ENCODE results near the gene SLC6A5.
A peak's percentile ranks its signal among the peaks of the same experiment; 100 is the strongest.

Gene SLC6A5

GRCh38 chr11:20621679-20622078 lies 22.3 kb downstream of the SLC6A5 start:
- DNase-seq (ENCODE audit: low spot score): no peak

DNA sequence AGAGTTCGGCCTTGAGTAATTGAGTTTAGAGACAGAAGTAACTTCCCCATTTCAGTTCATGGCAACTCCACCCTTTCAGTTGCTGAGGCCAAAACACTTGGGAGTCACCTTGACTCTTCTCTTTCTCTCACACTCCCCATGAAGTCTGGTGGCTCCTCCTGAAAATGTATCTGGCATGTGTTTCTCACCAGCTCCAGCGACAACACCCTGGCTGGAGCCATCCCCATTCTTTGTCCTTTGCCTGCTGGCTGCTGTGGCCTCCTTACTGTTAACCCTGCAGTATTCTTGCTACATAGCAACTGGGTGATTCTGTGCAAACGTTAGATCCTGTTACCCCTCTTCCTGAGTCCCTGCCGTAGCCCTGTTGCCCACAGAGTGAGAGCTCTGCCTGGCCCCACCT lies 23.8 kb downstream of the SLC6A5 start:
- no peak for DNase-seq (ENCODE audit: low spot score)

DNA sequence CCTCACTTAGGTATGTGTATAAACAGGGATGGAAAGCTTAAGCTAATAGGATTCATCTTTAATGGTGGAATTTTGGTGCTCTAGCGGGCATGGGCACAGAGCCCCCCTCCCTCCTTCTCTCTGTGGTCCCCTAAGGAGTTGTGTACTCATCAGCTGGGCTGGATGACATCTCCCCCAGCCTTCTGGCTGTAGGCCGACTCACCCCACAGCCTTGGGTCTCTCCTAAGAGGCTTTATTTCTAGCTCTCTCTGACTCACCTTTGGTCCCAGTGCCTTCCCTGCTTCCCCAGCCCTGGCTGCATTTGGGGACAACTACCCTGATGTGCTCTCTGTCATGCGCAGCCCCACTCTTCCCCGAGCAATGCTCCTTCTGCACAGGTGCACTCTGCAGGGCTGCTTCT lies 26.9 kb downstream of the SLC6A5 start:
- DNase-seq (ENCODE audit: low spot score): no peak

- no peak for DNase-seq (ENCODE audit: low spot score)
Observed at GRCh38 chr11:20627026-20627425, 27.6 kb downstream of the SLC6A5 start.

DNA sequence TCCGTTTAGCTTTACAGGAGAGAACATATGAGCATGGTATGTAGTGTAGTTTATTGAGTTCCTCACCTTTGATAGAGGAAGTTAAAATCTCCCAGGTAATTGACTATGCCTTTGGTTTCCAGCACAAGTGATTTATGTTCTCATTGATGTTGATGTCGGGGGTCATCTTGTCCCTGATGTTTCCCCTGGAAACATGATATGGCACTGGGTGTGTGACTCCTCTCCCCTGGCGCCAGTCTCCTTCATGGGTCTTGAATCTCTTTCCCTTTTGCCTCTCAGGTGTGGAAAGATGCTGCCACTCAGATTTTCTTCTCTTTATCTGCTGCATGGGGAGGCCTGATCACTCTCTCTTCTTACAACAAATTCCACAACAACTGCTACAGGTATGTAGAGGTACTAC lies 28.3 kb downstream of the SLC6A5 start:
- DNase-seq (ENCODE audit: low spot score): no peak

GRCh38 chr11:20631519-20632168 lies 32.2 kb downstream of the SLC6A5 start:
- no peak for DNase-seq (ENCODE audit: low spot score)

DNA sequence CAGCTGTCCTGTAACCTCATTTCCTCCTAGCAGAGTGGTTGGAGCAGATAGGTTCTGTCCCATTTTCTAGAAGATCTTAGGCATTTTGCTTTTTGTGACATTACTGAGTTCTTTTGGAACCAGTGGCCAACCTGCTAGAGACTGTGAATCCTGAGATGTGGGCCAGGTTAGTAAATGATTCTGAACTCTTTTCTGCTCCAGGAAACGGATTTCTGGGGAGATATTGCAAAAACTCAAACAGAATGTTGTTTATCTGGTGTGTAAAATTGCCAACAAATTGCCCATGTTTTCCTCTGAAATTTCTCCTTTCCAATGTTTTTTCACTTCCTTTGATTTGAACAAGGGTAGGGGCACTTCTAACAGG lies 32.7 kb downstream of the SLC6A5 start:
- DNase-seq (ENCODE audit: low spot score): no peak

DNA sequence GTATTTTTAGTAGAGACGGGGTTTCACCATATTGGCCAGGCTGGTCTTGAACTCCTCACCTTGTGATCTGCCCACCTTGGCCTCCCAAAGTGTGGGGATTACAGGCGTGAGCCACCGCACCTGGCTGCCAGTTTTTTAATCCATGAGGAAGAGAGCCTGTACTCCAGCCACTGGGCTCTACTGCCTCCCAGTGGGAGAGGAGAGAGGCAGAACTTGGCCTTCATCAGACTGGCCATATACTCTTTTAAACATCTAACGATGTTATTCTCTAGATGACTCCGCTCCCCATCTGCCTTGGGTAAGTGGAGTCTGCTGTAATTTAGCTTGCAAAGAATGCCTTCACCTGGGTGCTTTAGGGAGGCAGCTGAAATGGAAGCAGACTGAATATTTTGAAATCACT lies 34.6 kb downstream of the SLC6A5 start:
- DNase-seq (ENCODE audit: low spot score): no peak

DNA sequence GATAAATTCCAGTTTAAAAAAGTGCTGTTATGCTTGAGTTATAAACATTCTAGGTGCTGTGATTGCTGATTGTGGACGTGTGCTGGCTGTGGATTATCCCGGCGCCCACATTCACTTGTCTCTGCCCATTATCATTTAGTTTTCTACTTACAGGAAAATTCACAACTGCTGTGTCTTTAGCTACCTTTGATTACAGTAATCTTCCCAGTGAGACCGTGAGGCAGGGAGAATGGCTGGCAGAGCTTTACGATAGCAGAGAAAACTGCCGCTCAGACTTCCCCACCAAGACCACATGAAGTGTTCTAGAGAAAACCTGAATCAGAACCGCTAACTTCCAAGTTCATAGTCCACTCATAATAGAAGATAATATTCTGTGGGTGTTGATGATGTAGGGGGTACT lies 35.4 kb downstream of the SLC6A5 start:
- DNase-seq (ENCODE audit: low spot score): no peak

GRCh38 chr11:20638074-20638473 lies 38.7 kb downstream of the SLC6A5 start:
- DNase-seq (ENCODE audit: low spot score): no peak

- DNase-seq (ENCODE audit: low spot score): no peak
Observed at GRCh38 chr11:20639688-20640087, 40.3 kb downstream of the SLC6A5 start.

DNA sequence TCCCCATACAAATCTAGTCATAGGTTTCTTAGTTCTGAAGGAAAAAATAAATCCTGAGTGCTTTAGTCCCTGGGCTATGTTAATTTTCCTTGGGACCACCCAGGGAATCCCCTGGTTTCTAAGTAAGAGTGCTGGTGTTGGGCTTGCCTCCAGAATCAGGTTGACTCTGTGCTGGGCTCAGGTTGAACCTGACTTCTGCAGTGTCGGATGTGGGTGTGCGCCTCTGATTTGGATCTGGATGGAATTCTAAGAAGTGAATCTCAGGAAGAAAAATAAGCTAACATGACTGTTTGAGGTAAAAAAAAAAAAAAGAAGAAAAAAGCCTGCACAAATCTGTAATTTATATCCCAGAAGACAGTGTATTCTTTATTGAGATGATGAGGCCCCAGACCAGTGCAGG lies 41.0 kb downstream of the SLC6A5 start:
- DNase-seq (ENCODE audit: low spot score): no peak

- DNase-seq (ENCODE audit: low spot score): no peak
Observed at GRCh38 chr11:20644360-20644759, 45.0 kb downstream of the SLC6A5 start.

DNA sequence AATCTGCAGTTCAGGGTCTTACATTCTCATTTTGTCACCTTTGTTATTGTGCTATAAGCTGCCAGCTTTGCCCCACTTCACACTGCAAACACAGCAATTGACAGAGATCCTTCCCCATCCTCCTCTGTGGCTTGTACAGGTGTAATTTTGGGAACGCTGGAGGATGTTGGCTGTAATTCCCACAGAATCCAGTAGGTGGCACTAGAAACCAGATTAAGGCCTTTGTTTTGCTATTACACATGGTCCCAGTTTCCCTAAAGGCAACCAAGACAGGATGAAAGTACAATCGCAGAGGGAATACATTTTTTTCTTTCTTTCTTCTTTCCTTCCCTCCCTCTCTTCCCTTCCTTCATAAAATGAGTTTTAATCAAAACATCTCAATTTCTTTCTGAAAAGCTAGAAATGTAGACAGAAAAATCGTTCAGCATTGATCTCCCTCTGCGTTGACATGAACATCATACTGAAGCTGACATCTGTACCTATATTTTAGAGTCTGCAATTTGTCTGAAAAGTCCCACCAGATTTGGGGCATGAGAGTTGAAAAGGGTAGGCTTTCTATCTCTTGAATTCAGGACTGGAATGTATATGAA lies 48.7 kb downstream of the SLC6A5 start:
- DNase-seq (ENCODE audit: low spot score): peak; percentile 57

DNA sequence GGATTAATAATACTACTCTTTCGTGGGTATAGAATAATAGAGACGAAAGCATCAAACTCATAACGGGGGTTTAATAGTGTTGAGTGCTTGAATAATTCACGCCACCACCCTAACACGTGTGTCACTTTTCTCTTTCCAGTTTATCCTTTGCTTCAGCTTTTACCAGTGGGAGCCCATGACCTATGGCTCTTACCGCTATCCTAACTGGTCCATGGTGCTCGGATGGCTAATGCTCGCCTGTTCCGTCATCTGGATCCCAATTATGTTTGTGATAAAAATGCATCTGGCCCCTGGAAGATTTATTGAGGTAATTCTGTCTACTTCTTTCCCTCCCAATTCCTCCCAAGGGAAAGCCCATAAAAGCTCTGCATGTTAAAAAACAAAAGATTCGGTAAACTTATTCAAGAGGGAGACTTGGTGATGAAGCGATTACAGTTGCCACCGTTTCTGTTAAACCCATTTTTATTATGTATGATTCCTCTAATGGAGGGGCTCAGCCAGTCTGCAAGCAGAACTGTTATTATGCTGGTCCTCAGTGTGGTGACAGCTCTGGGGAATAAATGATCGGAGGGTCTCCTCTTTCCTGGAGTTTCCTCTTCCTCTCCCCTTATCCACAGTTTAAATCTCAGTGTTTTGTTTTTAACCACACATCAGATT lies 52.9 kb downstream of the SLC6A5 start:
- no peak for DNase-seq (ENCODE audit: low spot score)

DNA sequence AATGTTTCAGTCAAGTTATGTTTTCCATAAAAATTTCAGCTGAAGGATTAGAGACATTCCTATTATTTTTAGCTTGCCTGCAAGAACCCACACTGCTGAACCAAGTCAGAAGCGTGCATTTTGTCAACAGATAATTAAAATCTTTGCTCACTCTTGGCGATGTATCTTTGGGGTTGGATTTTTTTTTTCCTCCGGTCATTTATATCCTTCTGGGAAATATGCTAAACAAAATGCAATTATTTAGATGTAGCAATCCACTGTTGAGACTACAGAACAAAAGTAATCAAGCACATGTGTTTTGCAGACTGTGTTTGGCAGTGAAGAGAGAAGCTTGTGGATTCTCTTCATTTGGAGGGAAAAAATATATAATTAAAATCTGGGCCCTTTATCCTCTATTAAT lies 54.6 kb downstream of the SLC6A5 start:
- DNase-seq (ENCODE audit: low spot score): no peak

DNA sequence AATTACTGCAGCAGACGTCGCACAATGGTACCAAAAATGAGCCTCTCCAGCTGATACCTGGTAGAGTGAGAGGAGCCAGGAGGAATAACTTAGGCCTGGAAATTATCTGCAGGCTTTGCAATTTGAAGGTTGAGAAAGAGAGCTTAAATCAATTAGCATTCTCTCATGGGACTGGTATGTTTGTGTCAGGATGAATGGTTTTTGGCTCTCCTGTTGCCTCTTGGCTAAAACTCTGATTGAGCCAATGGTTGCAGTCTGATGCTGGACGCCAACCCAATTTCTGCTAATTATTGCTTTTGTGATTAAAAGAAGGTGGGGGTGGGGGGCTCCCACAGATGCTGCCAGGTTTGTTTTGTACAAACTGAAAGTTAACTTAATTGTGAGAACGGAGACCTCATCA lies 57.5 kb downstream of the SLC6A5 start:
- DNase-seq (ENCODE audit: low spot score): no peak

DNA sequence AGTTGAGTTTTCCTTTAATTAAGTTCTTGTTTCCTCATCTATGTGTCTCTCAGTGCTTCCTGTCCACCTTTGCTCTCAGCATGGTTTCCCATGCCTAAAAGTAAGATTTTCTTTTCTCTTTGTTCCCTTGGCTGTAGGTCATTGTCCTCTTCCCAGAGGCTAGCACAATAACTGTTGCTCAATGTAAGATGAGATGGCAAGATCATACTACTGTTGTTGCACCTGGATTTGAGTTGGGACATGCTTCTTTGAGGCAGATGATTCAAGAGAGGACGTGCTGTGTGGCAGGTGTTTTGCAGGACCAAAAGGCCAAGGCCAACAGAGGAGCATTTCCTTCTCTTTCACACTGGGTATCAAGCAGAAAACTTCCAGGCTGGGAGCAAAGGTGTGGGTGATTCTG lies 58.7 kb downstream of the SLC6A5 start:
- DNase-seq (ENCODE audit: low spot score): no peak

DNA sequence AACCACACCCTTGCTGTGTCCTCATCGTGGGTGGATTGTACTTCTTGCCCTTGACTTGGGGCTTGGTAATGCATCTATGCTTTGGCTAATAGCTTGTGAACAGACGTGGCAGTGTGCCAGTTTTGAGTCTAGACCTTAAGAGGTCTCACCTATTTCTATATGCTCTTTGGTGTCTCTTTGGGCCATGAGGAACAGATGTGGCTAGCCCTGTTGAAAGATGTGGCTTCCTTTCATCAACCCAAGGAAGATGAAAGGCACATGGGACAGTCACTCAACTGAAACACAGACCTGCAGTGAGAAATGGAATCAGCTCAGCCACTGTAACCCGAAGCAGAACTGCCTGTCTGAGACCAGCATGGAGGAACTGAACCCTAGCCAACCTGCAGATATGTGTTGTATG lies 62.0 kb downstream of the SLC6A5 start:
- no peak for DNase-seq (ENCODE audit: low spot score)

- no peak for DNase-seq (ENCODE audit: low spot score)
Observed at GRCh38 chr11:20661850-20662249, 62.4 kb downstream of the SLC6A5 start.

GRCh38 chr11:20668131-20668809 lies 68.9 kb downstream of the SLC6A5 start:
- no peak for DNase-seq (ENCODE audit: low spot score)

- no peak for DNase-seq (ENCODE audit: low spot score)
Observed at GRCh38 chr11:20668844-20669819, 69.7 kb downstream of the SLC6A5 start, which contains the start of gene NELL1. Gene NELL1, plus strand, starts transcription at chr11:20669586.
